Measurements from ENCODE around the gene DGKZ. TPM values are rescaled to one million over a fixed set of nuclear protein-coding genes. Genes with fewer than 3 reads are reported as not detected.
"Not testable (repeated sequence)": the region's sequence is repeated elsewhere in the genome, so short reads cannot be mapped to it uniquely, and the experiment has no call there.

Gene DGKZ
- total and polyA plus RNA-seq, 9 donors = 8.9 to 46.0 (median 29.4) TPM

GRCh38 chr11:46372086-46372485, 24.8 kb downstream of the DGKZ start:
- DNase-seq = no peak
- intact Hi-C loops (cut with DNase I) = loop anchor here in 1 of 4 donors (10.0 kb wide), 1 partner anchor 173 kb away; no protein-coding TSS in a partner anchor
- no peaks in the 10 kb centered on the region for H3K36me3 ChIP-seq
- TF ChIP-seq EP300 (IDR thresholded peaks at IDR 0.05) (no peak), POLR2A (IDR thresholded peaks at IDR 0.05) (no peak)
- TF ChIP-seq, protein P1, sequence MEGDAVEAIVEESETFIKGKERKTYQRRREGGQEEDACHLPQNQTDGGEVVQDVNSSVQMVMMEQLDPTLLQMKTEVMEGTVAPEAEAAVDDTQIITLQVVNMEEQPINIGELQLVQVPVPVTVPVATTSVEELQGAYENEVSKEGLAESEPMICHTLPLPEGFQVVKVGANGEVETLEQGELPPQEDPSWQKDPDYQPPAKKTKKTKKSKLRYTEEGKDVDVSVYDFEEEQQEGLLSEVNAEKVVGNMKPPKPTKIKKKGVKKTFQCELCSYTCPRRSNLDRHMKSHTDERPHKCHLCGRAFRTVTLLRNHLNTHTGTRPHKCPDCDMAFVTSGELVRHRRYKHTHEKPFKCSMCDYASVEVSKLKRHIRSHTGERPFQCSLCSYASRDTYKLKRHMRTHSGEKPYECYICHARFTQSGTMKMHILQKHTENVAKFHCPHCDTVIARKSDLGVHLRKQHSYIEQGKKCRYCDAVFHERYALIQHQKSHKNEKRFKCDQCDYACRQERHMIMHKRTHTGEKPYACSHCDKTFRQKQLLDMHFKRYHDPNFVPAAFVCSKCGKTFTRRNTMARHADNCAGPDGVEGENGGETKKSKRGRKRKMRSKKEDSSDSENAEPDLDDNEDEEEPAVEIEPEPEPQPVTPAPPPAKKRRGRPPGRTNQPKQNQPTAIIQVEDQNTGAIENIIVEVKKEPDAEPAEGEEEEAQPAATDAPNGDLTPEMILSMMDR (IDR thresholded peaks at IDR 0.05) = no peak
- H3K27me3 ChIP-seq = no peaks in the 10 kb centered on the region
- no peak overlapping the region for H3K27ac ChIP-seq
- WGBS, 3 donors = 31 to 56% (median 35%) methylated on average over 10 of the region's 10 CpGs
- no peak overlapping the region for H3K4me3 ChIP-seq
- H3K4me1 ChIP-seq (ENCODE audit: insufficient read depth) = peaks cover 5% of the 10 kb centered on the region
- H3K9me3 ChIP-seq = no peaks in the 10 kb centered on the region

- not testable (repeated sequence) for H3K27me3 ChIP-seq, H3K36me3 ChIP-seq
- intact Hi-C loops (cut with DNase I) = loop anchor here in 1 of 4 donors (10.0 kb wide), 1 partner anchor 172 kb away; no protein-coding TSS in a partner anchor
Observed at GRCh38 chr11:46372501-46372900, 25.2 kb downstream of the DGKZ start.

GRCh38 chr11:46373787-46374740, 26.8 kb downstream of the DGKZ start:
- 86 to 88% (median 87%) methylated on average over 30 of the region's 30 CpGs for WGBS, 3 donors
- Histone ChIP-seq H3K36me3 (no peaks in the 10 kb centered on the region), H3K27me3 (no peaks in the 10 kb centered on the region), H3K4me1 (ENCODE audit: insufficient read depth) (no peaks in the 10 kb centered on the region), H3K9me3 (no peaks in the 10 kb centered on the region), H3K4me3 (no peak overlapping the region), H3K27ac (no peak overlapping the region)
- DNase-seq = no peak
- intact Hi-C loops (cut with DNase I) = loop anchor here in 1 of 4 donors (10.0 kb wide), 1 partner anchor 171 kb away; no protein-coding TSS in a partner anchor
- no peak for TF ChIP-seq POLR2A (IDR thresholded peaks at IDR 0.05)
- no peak for TF ChIP-seq EP300 (IDR thresholded peaks at IDR 0.05)
- TF ChIP-seq, protein P1 (IDR thresholded peaks at IDR 0.05) = no peak

More at GRCh38 chr11:46372501-46372900, 25.2 kb downstream of the DGKZ start:
- H3K4me3 ChIP-seq; DNase-seq; H3K4me1 ChIP-seq (ENCODE audit: insufficient read depth); H3K27ac ChIP-seq; H3K9me3 ChIP-seq: not testable (repeated sequence)
- WGBS, 3 donors = 86 to 93% (median 92%) methylated on average over 15 of the region's 15 CpGs

DNA sequence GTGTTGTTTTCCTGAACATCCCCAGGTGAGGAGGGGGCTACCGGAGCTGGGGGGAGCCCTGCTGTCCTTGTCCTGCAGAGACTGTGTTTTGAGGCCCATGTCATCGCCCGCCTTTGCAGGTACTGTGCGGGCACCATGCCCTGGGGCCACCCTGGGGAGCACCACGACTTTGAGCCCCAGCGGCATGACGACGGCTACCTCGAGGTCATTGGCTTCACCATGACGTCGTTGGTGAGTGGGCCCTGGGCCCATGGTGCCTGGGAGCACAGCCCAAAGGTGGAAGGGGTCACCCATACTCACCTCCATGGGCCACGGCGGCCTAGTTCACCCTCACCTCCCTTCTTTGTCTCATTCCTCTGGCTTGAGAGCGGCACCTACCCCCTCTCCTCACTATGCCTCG, 27.6 kb downstream of the DGKZ start:
- no peak for DNase-seq
- Histone ChIP-seq H3K27ac (no peak overlapping the region), H3K4me3 (no peak overlapping the region), H3K4me1 (ENCODE audit: insufficient read depth) (no peaks in the 10 kb centered on the region), H3K27me3 (no peaks in the 10 kb centered on the region), H3K9me3 (no peaks in the 10 kb centered on the region), H3K36me3 (no peaks in the 10 kb centered on the region)
- whole genome bisulfite sequencing, 3 donors = 86 to 90% (median 86%) methylated on average over 15 of the region's 15 CpGs
- no peak for TF ChIP-seq EP300 (IDR thresholded peaks at IDR 0.05)
- TF ChIP-seq POLR2A (IDR thresholded peaks at IDR 0.05) = no peak
- TF ChIP-seq, protein P1 (IDR thresholded peaks at IDR 0.05) = no peak
- intact Hi-C loops (cut with DNase I) = loop anchor here in 1 of 4 donors (10.0 kb wide), 1 partner anchor 170 kb away; no protein-coding TSS in a partner anchor
